OCI-LY3 (cell line): ENCODE data around the gene ARMC8.

Experiments
- H2AFZ ChIP-seq: fragments of 200-600, 300-600 bp; shearing (Covaris generic); 2 replicates; pipeline ENCODE4 v1.6.0; 2014; ENCODE audit warnings: antibody characterized with exemption, low read depth, low read length
- H3K27ac ChIP-seq: fragments of 200-600, 300-600 bp; sonication (generic); 2 replicates; pipeline ENCODE4 v1.5.1; 2014; ENCODE audit warnings: mild to moderate bottlenecking, low read length, moderate library complexity, mixed read lengths
- H3K27me3 ChIP-seq: fragments of 200-600, 300-600 bp; sonication (generic); 2 replicates; pipeline ENCODE4 v1.6.1; 2014; ENCODE audit warnings: low read depth, low read length, mixed read lengths
- H3K36me3 ChIP-seq: fragments of 200-600, 300-600 bp; sonication (generic); replicated peaks from 2 replicates; pipeline ENCODE3; 2014; ENCODE audit warnings: low read depth, low read length, mixed read lengths
- H3K4me1 ChIP-seq: fragments of 300-600, 200-600 bp; sonication (generic); 2 replicates; pipeline ENCODE4 v1.6.1; 2014; ENCODE audit warnings: low read length, mixed read lengths
- H3K4me2 ChIP-seq: fragments of 200-600, 300-600 bp; sonication (generic); 2 replicates; pipeline ENCODE4 v1.6.1; 2014; ENCODE audit warnings: low read length, mixed read lengths
- H3K4me3 ChIP-seq: fragments of 300-600, 200-600 bp; sonication (generic); 2 replicates; pipeline ENCODE4 v1.5.1; 2014; ENCODE audit warnings: antibody characterized with exemption, mild to moderate bottlenecking, low read length, moderate library complexity
- H3K79me2 ChIP-seq: fragments of 300-600, 200-600 bp; shearing (Covaris generic); 2 replicates; pipeline ENCODE4 v1.6.1; 2014; ENCODE audit warnings: mild to moderate bottlenecking, low read length, mixed read lengths
- H3K9ac ChIP-seq: fragments of 300-600, 200-600 bp; shearing (Covaris generic); 2 replicates; pipeline ENCODE4 v1.6.0; 2014; ENCODE audit warnings: mild to moderate bottlenecking, low read length, moderate library complexity
- H3K9me3 ChIP-seq: fragments of 200-600, 300-600 bp; shearing (Covaris generic); 2 replicates; pipeline ENCODE4 v1.6.1; 2014; ENCODE audit warnings: low read length, mixed read lengths; ENCODE audit not compliant: insufficient read depth
- H4K20me1 ChIP-seq: fragments of 200-600, 300-600 bp; sonication (generic); 2 replicates; pipeline ENCODE4 v1.6.1; 2016; ENCODE audit warnings: low read length, mixed read lengths; ENCODE audit not compliant: insufficient read depth
- CTCF ChIP-seq: fragments of 200-600, 300-600 bp; sonication (generic); IDR thresholded peaks from 2 replicates; pipeline ENCODE4 v1.5.1; 2014; ENCODE audit warnings: antibody characterized with exemption, low read length, low read depth
- EZH2phosphoT487 ChIP-seq: fragments of 200-600 bp; shearing (Covaris generic); IDR thresholded peaks from 2 replicates; pipeline ENCODE4 v1.6.1; 2018; ENCODE audit warnings: antibody characterized with exemption, mixed run types, low read depth

The ARMC8 gene

GRCh38 chr3:138199851-138200250, 12.8 kb downstream of the ARMC8 start:
- H3K4me2 ChIP-seq = no peak overlapping the region
- H3K79me2 ChIP-seq = peaks cover 98% of the 10 kb centered on the region
- H3K9ac ChIP-seq = no peak overlapping the region

GRCh38 chr3:138200424-138200823, 13.3 kb downstream of the ARMC8 start:
- H3K79me2 ChIP-seq = peaks cover 98% of the 10 kb centered on the region
- no peaks in the 10 kb centered on the region for H3K9me3 ChIP-seq
- no peak overlapping the region for H3K4me2 ChIP-seq
- H3K9ac ChIP-seq = no peak overlapping the region
- H3K36me3 ChIP-seq = peaks cover 6% of the 10 kb centered on the region
- TF ChIP-seq CTCF (no peak), EZH2phosphoT487 (no peak)
- no peak overlapping the region for H3K4me3 ChIP-seq
- H4K20me1 ChIP-seq = peaks cover 81% of the 10 kb centered on the region
- H3K4me1 ChIP-seq = no peaks in the 10 kb centered on the region
- no peak overlapping the region for H3K27ac ChIP-seq
- H3K27me3 ChIP-seq = no peaks in the 10 kb centered on the region
- H2AFZ ChIP-seq = no peak overlapping the region

More at GRCh38 chr3:138199851-138200250, 12.8 kb downstream of the ARMC8 start:
- H3K4me3 ChIP-seq = no peak overlapping the region
- H2AFZ ChIP-seq = no peak overlapping the region
- H3K4me1 ChIP-seq = no peaks in the 10 kb centered on the region
- H3K27me3 ChIP-seq = no peaks in the 10 kb centered on the region
- no peaks in the 10 kb centered on the region for H3K9me3 ChIP-seq
- no peak overlapping the region for H3K27ac ChIP-seq
- H4K20me1 ChIP-seq = peaks cover 80% of the 10 kb centered on the region
- H3K36me3 ChIP-seq = peaks cover 6% of the 10 kb centered on the region
- TF ChIP-seq CTCF = no peak
- no peak for TF ChIP-seq EZH2phosphoT487

- H3K9ac ChIP-seq = no peak overlapping the region
- H3K4me2 ChIP-seq = no peak overlapping the region
- H3K36me3 ChIP-seq = peaks cover 7% of the 10 kb centered on the region
- H3K27me3 ChIP-seq = no peaks in the 10 kb centered on the region
- peaks cover 97% of the 10 kb centered on the region for H3K79me2 ChIP-seq
- H4K20me1 ChIP-seq = peaks cover 75% of the 10 kb centered on the region
- no peak overlapping the region for H3K4me3 ChIP-seq
- no peak overlapping the region for H3K27ac ChIP-seq
- H3K9me3 ChIP-seq = no peaks in the 10 kb centered on the region
- no peak overlapping the region for H2AFZ ChIP-seq
- no peaks in the 10 kb centered on the region for H3K4me1 ChIP-seq
- TF ChIP-seq EZH2phosphoT487 = no peak
- TF ChIP-seq CTCF = no peak
Observed at GRCh38 chr3:138202945-138203701, 16.0 kb downstream of the ARMC8 start.

GRCh38 chr3:138203938-138204337, 16.8 kb downstream of the ARMC8 start:
- H3K9ac ChIP-seq = no peak overlapping the region
- peaks cover 9% of the 10 kb centered on the region for H3K36me3 ChIP-seq
- no peak overlapping the region for H3K4me2 ChIP-seq
- H3K9me3 ChIP-seq = no peaks in the 10 kb centered on the region
- H3K79me2 ChIP-seq = peaks cover 96% of the 10 kb centered on the region
- peaks cover 77% of the 10 kb centered on the region for H4K20me1 ChIP-seq
- H3K4me3 ChIP-seq = no peak overlapping the region
- H3K27me3 ChIP-seq = no peaks in the 10 kb centered on the region
- H3K27ac ChIP-seq = no peak overlapping the region
- no peak for TF ChIP-seq CTCF
- TF ChIP-seq EZH2phosphoT487 = no peak
- H2AFZ ChIP-seq = no peak overlapping the region
- H3K4me1 ChIP-seq = no peaks in the 10 kb centered on the region
